ENCODE results near the gene CALD1.

The CALD1 gene

GRCh38 chr7:134892963-134893362 is 113.5 kb downstream of the CALD1 start:
- H3K27me3 ChIP-seq (ENCODE audit: control insufficient read depth, insufficient read depth, low read length): no peaks in the 10 kb centered on the region
- H3K9ac ChIP-seq (ENCODE audit: low read depth, low read length): no peak overlapping the region
- no peak overlapping the region for H3K4me3 ChIP-seq (ENCODE audit: low read depth, low read length)
- H3K9me3 ChIP-seq (ENCODE audit: control insufficient read depth, insufficient read depth, low read length): peaks cover 5% of the 10 kb centered on the region
- peaks cover 21% of the 10 kb centered on the region for H3K4me1 ChIP-seq (ENCODE audit: control insufficient read depth, insufficient read depth, low read length)
- no peaks in the 10 kb centered on the region for H3K36me3 ChIP-seq (ENCODE audit: control insufficient read depth, insufficient read depth, low read length)
- H3K27ac ChIP-seq (ENCODE audit: low read depth, low read length): no peak overlapping the region

GRCh38 chr7:134893920-134894319 is 114.5 kb downstream of the CALD1 start:
- no peaks in the 10 kb centered on the region for H3K27me3 ChIP-seq (ENCODE audit: control insufficient read depth, insufficient read depth, low read length)
- no peak overlapping the region for H3K9ac ChIP-seq (ENCODE audit: low read depth, low read length)
- no peak overlapping the region for H3K27ac ChIP-seq (ENCODE audit: low read depth, low read length)
- H3K4me3 ChIP-seq (ENCODE audit: low read depth, low read length): no peak overlapping the region
- peaks cover 5% of the 10 kb centered on the region for H3K9me3 ChIP-seq (ENCODE audit: control insufficient read depth, insufficient read depth, low read length)
- peaks cover 21% of the 10 kb centered on the region for H3K4me1 ChIP-seq (ENCODE audit: control insufficient read depth, insufficient read depth, low read length)
- no peaks in the 10 kb centered on the region for H3K36me3 ChIP-seq (ENCODE audit: control insufficient read depth, insufficient read depth, low read length)

- Histone ChIP-seq H3K4me1 (ENCODE audit: control insufficient read depth, insufficient read depth, low read length) (peaks cover 29% of the 10 kb centered on the region), H3K27ac (ENCODE audit: low read depth, low read length) (no peak overlapping the region), H3K36me3 (ENCODE audit: control insufficient read depth, insufficient read depth, low read length) (no peaks in the 10 kb centered on the region), H3K9me3 (ENCODE audit: control insufficient read depth, insufficient read depth, low read length) (peaks cover 5% of the 10 kb centered on the region), H3K27me3 (ENCODE audit: control insufficient read depth, insufficient read depth, low read length) (no peaks in the 10 kb centered on the region), H3K9ac (ENCODE audit: low read depth, low read length) (no peak overlapping the region), H3K4me3 (ENCODE audit: low read depth, low read length) (no peak overlapping the region)
Measured at GRCh38 chr7:134894928-134895327, 115.5 kb downstream of the CALD1 start.

- Histone ChIP-seq H3K9me3 (ENCODE audit: control insufficient read depth, insufficient read depth, low read length) (peaks cover 5% of the 10 kb centered on the region), H3K27ac (ENCODE audit: low read depth, low read length) (no peak overlapping the region), H3K4me3 (ENCODE audit: low read depth, low read length) (no peak overlapping the region), H3K9ac (ENCODE audit: low read depth, low read length) (no peak overlapping the region), H3K4me1 (ENCODE audit: control insufficient read depth, insufficient read depth, low read length) (peaks cover 26% of the 10 kb centered on the region), H3K36me3 (ENCODE audit: control insufficient read depth, insufficient read depth, low read length) (no peaks in the 10 kb centered on the region), H3K27me3 (ENCODE audit: control insufficient read depth, insufficient read depth, low read length) (no peaks in the 10 kb centered on the region)
Measured at GRCh38 chr7:134896073-134896472, 116.6 kb downstream of the CALD1 start.

- Histone ChIP-seq H3K36me3 (ENCODE audit: control insufficient read depth, insufficient read depth, low read length) (peaks cover 10% of the 10 kb centered on the region; the same call in 1 of the 2 replicates), H3K27ac (ENCODE audit: low read depth, low read length) (no peak overlapping the region), H3K27me3 (ENCODE audit: control insufficient read depth, insufficient read depth, low read length) (no peaks in the 10 kb centered on the region), H3K4me1 (ENCODE audit: control insufficient read depth, insufficient read depth, low read length) (peaks cover 11% of the 10 kb centered on the region), H3K9ac (ENCODE audit: low read depth, low read length) (no peak overlapping the region), H3K4me3 (ENCODE audit: low read depth, low read length) (no peak overlapping the region), H3K9me3 (ENCODE audit: control insufficient read depth, insufficient read depth, low read length) (peaks cover 5% of the 10 kb centered on the region)
Measured at GRCh38 chr7:134897936-134898335, 118.5 kb downstream of the CALD1 start.

- Histone ChIP-seq H3K4me3 (ENCODE audit: low read depth, low read length) (no peak overlapping the region), H3K9ac (ENCODE audit: low read depth, low read length) (no peak overlapping the region), H3K36me3 (ENCODE audit: control insufficient read depth, insufficient read depth, low read length) (peaks cover 12% of the 10 kb centered on the region; the same call in 1 of the 2 replicates), H3K27ac (ENCODE audit: low read depth, low read length) (peak overlapping the region; percentile 71), H3K9me3 (ENCODE audit: control insufficient read depth, insufficient read depth, low read length) (peaks cover 5% of the 10 kb centered on the region), H3K27me3 (ENCODE audit: control insufficient read depth, insufficient read depth, low read length) (no peaks in the 10 kb centered on the region), H3K4me1 (ENCODE audit: control insufficient read depth, insufficient read depth, low read length) (peaks cover 11% of the 10 kb centered on the region; the same call in 1 of the 2 replicates)
Measured at GRCh38 chr7:134899729-134900128, 120.3 kb downstream of the CALD1 start.

GRCh38 chr7:134900166-134900982 is 120.9 kb downstream of the CALD1 start:
- peak overlapping the region; percentile 71 for H3K27ac ChIP-seq (ENCODE audit: low read depth, low read length)
- peaks cover 14% of the 10 kb centered on the region; the same call in 1 of the 2 replicates for H3K4me1 ChIP-seq (ENCODE audit: control insufficient read depth, insufficient read depth, low read length)
- H3K4me3 ChIP-seq (ENCODE audit: low read depth, low read length): no peak overlapping the region
- H3K9me3 ChIP-seq (ENCODE audit: control insufficient read depth, insufficient read depth, low read length): peaks cover 4% of the 10 kb centered on the region
- no peaks in the 10 kb centered on the region for H3K27me3 ChIP-seq (ENCODE audit: control insufficient read depth, insufficient read depth, low read length)
- H3K36me3 ChIP-seq (ENCODE audit: control insufficient read depth, insufficient read depth, low read length): peaks cover 12% of the 10 kb centered on the region; the same call in 1 of the 2 replicates
- H3K9ac ChIP-seq (ENCODE audit: low read depth, low read length): no peak overlapping the region

GRCh38 chr7:134901389-134902020 is 122.1 kb downstream of the CALD1 start:
- Histone ChIP-seq H3K4me1 (ENCODE audit: control insufficient read depth, insufficient read depth, low read length) (peaks cover 14% of the 10 kb centered on the region; the same call in 1 of the 2 replicates), H3K27me3 (ENCODE audit: control insufficient read depth, insufficient read depth, low read length) (no peaks in the 10 kb centered on the region), H3K27ac (ENCODE audit: low read depth, low read length) (peak overlapping the region; percentile 17), H3K36me3 (ENCODE audit: control insufficient read depth, insufficient read depth, low read length) (peaks cover 12% of the 10 kb centered on the region; the same call in 1 of the 2 replicates), H3K4me3 (ENCODE audit: low read depth, low read length) (no peak overlapping the region), H3K9me3 (ENCODE audit: control insufficient read depth, insufficient read depth, low read length) (no peaks in the 10 kb centered on the region; the same call in 1 of the 2 replicates), H3K9ac (ENCODE audit: low read depth, low read length) (no peak overlapping the region)

- no peak overlapping the region for H3K4me3 ChIP-seq (ENCODE audit: low read depth, low read length)
- H3K9me3 ChIP-seq (ENCODE audit: control insufficient read depth, insufficient read depth, low read length): no peaks in the 10 kb centered on the region
- no peak overlapping the region for H3K9ac ChIP-seq (ENCODE audit: low read depth, low read length)
- H3K27ac ChIP-seq (ENCODE audit: low read depth, low read length): no peak overlapping the region
- H3K27me3 ChIP-seq (ENCODE audit: control insufficient read depth, insufficient read depth, low read length): no peaks in the 10 kb centered on the region
- H3K36me3 ChIP-seq (ENCODE audit: control insufficient read depth, insufficient read depth, low read length): peaks cover 12% of the 10 kb centered on the region; the same call in 1 of the 2 replicates
- peaks cover 14% of the 10 kb centered on the region; the same call in 1 of the 2 replicates for H3K4me1 ChIP-seq (ENCODE audit: control insufficient read depth, insufficient read depth, low read length)
Measured at GRCh38 chr7:134902058-134902457, 122.6 kb downstream of the CALD1 start.

- no peaks in the 10 kb centered on the region for H3K27me3 ChIP-seq (ENCODE audit: control insufficient read depth, insufficient read depth, low read length)
- H3K4me1 ChIP-seq (ENCODE audit: control insufficient read depth, insufficient read depth, low read length): peaks cover 14% of the 10 kb centered on the region; the same call in 1 of the 2 replicates
- H3K9me3 ChIP-seq (ENCODE audit: control insufficient read depth, insufficient read depth, low read length): no peaks in the 10 kb centered on the region
- H3K27ac ChIP-seq (ENCODE audit: low read depth, low read length): no peak overlapping the region
- H3K36me3 ChIP-seq (ENCODE audit: control insufficient read depth, insufficient read depth, low read length): peaks cover 12% of the 10 kb centered on the region; the same call in 1 of the 2 replicates
- no peak overlapping the region for H3K4me3 ChIP-seq (ENCODE audit: low read depth, low read length)
- H3K9ac ChIP-seq (ENCODE audit: low read depth, low read length): no peak overlapping the region
Measured at GRCh38 chr7:134903073-134903790, 123.8 kb downstream of the CALD1 start.
